K562 (cell line): ENCODE data around the gene GABPB2. TPM values are rescaled to one million over a fixed set of nuclear protein-coding genes. Genes with fewer than 3 reads are reported as not detected.

ENCODE experiments used
- CREB1 ChIP-seq, 2 experiments: sonication (generic) in 1 of 2; formaldehyde crosslinking in 1 of 2; IDR thresholded peaks; 2 replicates each; pipeline versions ENCODE4 v1.6.1 to v1.8.0; 2012 to 2022; ENCODE audit warnings: inconsistent platforms in 1 of 2, mild to moderate bottlenecking in 1 of 2, missing genetic modification reagents in 1 of 2, moderate library complexity in 1 of 2
- ESRRB ChIP-seq: fragments of 250-450 bp; sonication (Bioruptor Pico); IDR thresholded peaks from 2 replicates; pipeline ENCODE4 v1.5.0; 2020; ENCODE audit warnings: mild to moderate bottlenecking, moderate library complexity, borderline replicate concordance
- HOXB6 ChIP-seq: fragments of 250-450 bp; sonication (Bioruptor Pico); IDR thresholded peaks from 2 replicates; pipeline ENCODE4 v1.5.1; 2022; ENCODE audit warnings: mild to moderate bottlenecking, borderline replicate concordance
- MCM7 ChIP-seq, 2 experiments: fragments of 450-650 bp; IDR thresholded peaks; 2 replicates each; pipeline ENCODE4 v1.6.1; 2016 to 2018
- MYBL2 ChIP-seq, 2 experiments: fragments of 450-650 bp in 1 of 2; sonication (generic) in 1 of 2; formaldehyde crosslinking in 1 of 2; IDR thresholded peaks; 2 replicates each; pipeline versions ENCODE4 v1.6.1 to v1.8.1; 2017 to 2022; ENCODE audit warnings: borderline replicate concordance in 1 of 2, inconsistent platforms in 1 of 2, low read depth in 1 of 2, mild to moderate bottlenecking in 1 of 2, missing genetic modification reagents in 1 of 2, moderate library complexity in 1 of 2
- NFIC ChIP-seq: fragments of 450-650 bp; IDR thresholded peaks from 2 replicates; pipeline ENCODE4 v1.6.1; 2017; ENCODE audit warnings: mild to moderate bottlenecking, inconsistent platforms
- SETDB1 ChIP-seq: IDR thresholded peaks from one replicate; pipeline ENCODE4 v1.6.1; 2012; ENCODE audit warnings: low read length, control low read depth, inconsistent platforms
- ZNF431 ChIP-seq: sonication (generic); formaldehyde crosslinking; IDR thresholded peaks from 2 replicates; pipeline ENCODE4 v1.8.0; 2022; ENCODE audit warnings: mild to moderate bottlenecking, missing genetic modification reagents
- polyA plus RNA-seq, 8 experiments: library from polyadenylated mRNA; depleted of rRNA in 4 of 8; stranded (reverse) in 5 of 8; unstranded in 3 of 8; fragments of >200 nt; fragmentation: Nextera tagmentation in 2 of 8; fragmentation: Illumina TruSeq in 1 of 8; extraction: Ambion mirVana in 2 of 8; extraction: Trizol in 1 of 8; gene quantifications; 2 replicates each; pipeline versions ENCODE4 v1.2.1 to v1.2.3, GENCODE V29; 2011 to 2014; ENCODE audit warnings: inconsistent platforms in 1 of 8, missing spikeins in 1 of 8
- total RNA-seq, 7 experiments: library from RNA; depleted of rRNA in 6 of 7; stranded (reverse); fragments of >200 nt in 6 of 7; fragmentation: Illumina TruSeq in 2 of 7; extraction: Trizol in 2 of 7; gene quantifications; 2 replicates each; pipeline versions ENCODE4 v1.2.1 to v1.2.3, GENCODE V29; 2011 to 2021; ENCODE audit warnings: low replicate concordance in 1 of 7
- TF ChIP-seq, protein P1 (sequence below), 3 experiments: IDR thresholded peaks in 2 of 3; conservative IDR thresholded peaks in 1 of 3; 2 replicates each; pipeline ENCODE4 v1.5.1; 2011 to 2012; ENCODE audit warnings: low read length in 3 of 3, mild to moderate bottlenecking in 3 of 3, control low read depth in 2 of 3, improper control_type of control experiment in 1 of 3, inconsistent platforms in 1 of 3, low read depth in 1 of 3, mixed read lengths in 1 of 3, moderate library complexity in 1 of 3; ENCODE audit not compliant: insufficient read depth in 2 of 3
- TF ChIP-seq, protein P2 (sequence below): fragments of 250-450 bp; sonication (Bioruptor Pico); IDR thresholded peaks from 2 replicates; pipeline ENCODE4 v1.4.0; 2020
- TF ChIP-seq, protein P3 (sequence below), 2 experiments: fragments of 450-650 bp; IDR thresholded peaks; 2 replicates each; pipeline ENCODE4 v1.6.1; 2018; ENCODE audit warnings: mild to moderate bottlenecking in 2 of 2, low read depth in 1 of 2; ENCODE audit not compliant: partially characterized antibody in 2 of 2
- TF ChIP-seq, protein P4 (sequence below): fragments of 450-650 bp; formaldehyde crosslinking; IDR thresholded peaks from 2 replicates; pipeline ENCODE4 v1.4.0; 2020; ENCODE audit warnings: mild to moderate bottlenecking, moderate library complexity

GABPB2 gene
- total and polyA plus RNA-seq, 9 of the 15 experiments (the other 6 are each of a cell fraction or from before 2014, with no cell fraction given), result 2.2 to 13.3 (median 6.1) TPM

DNA sequence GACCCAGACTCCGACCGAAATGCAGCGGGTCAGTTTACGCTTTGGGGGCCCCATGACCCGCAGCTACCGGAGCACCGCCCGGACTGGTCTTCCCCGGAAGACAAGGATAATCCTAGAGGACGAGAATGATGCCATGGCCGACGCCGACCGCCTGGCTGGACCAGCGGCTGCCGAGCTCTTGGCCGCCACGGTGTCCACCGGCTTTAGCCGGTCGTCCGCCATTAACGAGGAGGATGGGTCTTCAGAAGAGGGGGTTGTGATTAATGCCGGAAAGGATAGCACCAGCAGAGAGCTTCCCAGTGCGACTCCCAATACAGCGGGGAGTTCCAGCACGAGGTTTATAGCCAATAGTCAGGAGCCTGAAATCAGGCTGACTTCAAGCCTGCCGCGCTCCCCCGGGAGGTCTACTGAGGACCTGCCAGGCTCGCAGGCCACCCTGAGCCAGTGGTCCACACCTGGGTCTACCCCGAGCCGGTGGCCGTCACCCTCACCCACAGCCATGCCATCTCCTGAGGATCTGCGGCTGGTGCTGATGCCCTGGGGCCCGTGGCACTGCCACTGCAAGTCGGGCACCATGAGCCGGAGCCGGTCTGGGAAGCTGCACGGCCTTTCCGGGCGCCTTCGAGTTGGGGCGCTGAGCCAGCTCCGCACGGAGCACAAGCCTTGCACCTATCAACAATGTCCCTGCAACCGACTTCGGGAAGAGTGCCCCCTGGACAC lies 22.5 kb upstream of the GABPB2 start (continued):
- TF ChIP-seq, protein P1, sequence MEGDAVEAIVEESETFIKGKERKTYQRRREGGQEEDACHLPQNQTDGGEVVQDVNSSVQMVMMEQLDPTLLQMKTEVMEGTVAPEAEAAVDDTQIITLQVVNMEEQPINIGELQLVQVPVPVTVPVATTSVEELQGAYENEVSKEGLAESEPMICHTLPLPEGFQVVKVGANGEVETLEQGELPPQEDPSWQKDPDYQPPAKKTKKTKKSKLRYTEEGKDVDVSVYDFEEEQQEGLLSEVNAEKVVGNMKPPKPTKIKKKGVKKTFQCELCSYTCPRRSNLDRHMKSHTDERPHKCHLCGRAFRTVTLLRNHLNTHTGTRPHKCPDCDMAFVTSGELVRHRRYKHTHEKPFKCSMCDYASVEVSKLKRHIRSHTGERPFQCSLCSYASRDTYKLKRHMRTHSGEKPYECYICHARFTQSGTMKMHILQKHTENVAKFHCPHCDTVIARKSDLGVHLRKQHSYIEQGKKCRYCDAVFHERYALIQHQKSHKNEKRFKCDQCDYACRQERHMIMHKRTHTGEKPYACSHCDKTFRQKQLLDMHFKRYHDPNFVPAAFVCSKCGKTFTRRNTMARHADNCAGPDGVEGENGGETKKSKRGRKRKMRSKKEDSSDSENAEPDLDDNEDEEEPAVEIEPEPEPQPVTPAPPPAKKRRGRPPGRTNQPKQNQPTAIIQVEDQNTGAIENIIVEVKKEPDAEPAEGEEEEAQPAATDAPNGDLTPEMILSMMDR (IDR thresholded peaks at IDR 0.05 in 2 of 3, conservative IDR thresholded peaks at IDR 0.05 in 1 of 3; ENCODE audit: insufficient read depth in 2 of 3, low read depth in 1 of 3, low read length in 3 of 3), result peak in 2 of 3 experiments; percentile 46 to 48; a peak in 5 of 6 replicates
- TF ChIP-seq ZNF431 (CRISPR knock-in tag) (no peak), ESRRB (CRISPR knock-in tag) (no peak), CREB1 (IDR thresholded peaks at IDR 0.05) (no peak), CREB1 (CRISPR knock-in tag; IDR thresholded peaks at IDR 0.05) (no peak), MYBL2 (IDR thresholded peaks at IDR 0.05; ENCODE audit: low read depth) (no peak), MYBL2 (CRISPR knock-in tag; IDR thresholded peaks at IDR 0.05; ENCODE audit: borderline replicate concordance) (no peak), SETDB1 (no peak), MCM7 (IDR thresholded peaks at IDR 0.05) (no peak), HOXB6 (no peak), NFIC (peak; percentile 51; the same call in 1 of the 2 replicates)
- TF ChIP-seq, protein P2, sequence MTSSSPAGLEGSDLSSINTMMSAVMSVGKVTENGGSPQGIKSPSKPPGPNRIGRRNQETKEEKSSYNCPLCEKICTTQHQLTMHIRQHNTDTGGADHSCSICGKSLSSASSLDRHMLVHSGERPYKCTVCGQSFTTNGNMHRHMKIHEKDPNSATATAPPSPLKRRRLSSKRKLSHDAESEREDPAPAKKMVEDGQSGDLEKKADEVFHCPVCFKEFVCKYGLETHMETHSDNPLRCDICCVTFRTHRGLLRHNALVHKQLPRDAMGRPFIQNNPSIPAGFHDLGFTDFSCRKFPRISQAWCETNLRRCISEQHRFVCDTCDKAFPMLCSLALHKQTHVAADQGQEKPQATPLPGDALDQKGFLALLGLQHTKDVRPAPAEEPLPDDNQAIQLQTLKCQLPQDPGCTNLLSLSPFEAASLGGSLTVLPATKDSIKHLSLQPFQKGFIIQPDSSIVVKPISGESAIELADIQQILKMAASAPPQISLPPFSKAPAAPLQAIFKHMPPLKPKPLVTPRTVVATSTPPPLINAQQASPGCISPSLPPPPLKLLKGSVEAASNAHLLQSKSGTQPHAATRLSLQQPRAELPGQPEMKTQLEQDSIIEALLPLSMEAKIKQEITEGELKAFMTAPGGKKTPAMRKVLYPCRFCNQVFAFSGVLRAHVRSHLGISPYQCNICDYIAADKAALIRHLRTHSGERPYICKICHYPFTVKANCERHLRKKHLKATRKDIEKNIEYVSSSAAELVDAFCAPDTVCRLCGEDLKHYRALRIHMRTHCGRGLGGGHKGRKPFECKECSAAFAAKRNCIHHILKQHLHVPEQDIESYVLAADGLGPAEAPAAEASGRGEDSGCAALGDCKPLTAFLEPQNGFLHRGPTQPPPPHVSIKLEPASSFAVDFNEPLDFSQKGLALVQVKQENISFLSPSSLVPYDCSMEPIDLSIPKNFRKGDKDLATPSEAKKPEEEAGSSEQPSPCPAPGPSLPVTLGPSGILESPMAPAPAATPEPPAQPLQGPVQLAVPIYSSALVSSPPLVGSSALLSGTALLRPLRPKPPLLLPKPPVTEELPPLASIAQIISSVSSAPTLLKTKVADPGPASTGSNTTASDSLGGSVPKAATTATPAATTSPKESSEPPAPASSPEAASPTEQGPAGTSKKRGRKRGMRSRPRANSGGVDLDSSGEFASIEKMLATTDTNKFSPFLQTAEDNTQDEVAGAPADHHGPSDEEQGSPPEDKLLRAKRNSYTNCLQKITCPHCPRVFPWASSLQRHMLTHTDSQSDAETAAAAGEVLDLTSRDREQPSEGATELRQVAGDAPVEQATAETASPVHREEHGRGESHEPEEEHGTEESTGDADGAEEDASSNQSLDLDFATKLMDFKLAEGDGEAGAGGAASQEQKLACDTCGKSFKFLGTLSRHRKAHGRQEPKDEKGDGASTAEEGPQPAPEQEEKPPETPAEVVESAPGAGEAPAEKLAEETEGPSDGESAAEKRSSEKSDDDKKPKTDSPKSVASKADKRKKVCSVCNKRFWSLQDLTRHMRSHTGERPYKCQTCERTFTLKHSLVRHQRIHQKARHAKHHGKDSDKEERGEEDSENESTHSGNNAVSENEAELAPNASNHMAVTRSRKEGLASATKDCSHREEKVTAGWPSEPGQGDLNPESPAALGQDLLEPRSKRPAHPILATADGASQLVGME (CRISPR knock-in tag), result no peak
- TF ChIP-seq, protein P3, sequence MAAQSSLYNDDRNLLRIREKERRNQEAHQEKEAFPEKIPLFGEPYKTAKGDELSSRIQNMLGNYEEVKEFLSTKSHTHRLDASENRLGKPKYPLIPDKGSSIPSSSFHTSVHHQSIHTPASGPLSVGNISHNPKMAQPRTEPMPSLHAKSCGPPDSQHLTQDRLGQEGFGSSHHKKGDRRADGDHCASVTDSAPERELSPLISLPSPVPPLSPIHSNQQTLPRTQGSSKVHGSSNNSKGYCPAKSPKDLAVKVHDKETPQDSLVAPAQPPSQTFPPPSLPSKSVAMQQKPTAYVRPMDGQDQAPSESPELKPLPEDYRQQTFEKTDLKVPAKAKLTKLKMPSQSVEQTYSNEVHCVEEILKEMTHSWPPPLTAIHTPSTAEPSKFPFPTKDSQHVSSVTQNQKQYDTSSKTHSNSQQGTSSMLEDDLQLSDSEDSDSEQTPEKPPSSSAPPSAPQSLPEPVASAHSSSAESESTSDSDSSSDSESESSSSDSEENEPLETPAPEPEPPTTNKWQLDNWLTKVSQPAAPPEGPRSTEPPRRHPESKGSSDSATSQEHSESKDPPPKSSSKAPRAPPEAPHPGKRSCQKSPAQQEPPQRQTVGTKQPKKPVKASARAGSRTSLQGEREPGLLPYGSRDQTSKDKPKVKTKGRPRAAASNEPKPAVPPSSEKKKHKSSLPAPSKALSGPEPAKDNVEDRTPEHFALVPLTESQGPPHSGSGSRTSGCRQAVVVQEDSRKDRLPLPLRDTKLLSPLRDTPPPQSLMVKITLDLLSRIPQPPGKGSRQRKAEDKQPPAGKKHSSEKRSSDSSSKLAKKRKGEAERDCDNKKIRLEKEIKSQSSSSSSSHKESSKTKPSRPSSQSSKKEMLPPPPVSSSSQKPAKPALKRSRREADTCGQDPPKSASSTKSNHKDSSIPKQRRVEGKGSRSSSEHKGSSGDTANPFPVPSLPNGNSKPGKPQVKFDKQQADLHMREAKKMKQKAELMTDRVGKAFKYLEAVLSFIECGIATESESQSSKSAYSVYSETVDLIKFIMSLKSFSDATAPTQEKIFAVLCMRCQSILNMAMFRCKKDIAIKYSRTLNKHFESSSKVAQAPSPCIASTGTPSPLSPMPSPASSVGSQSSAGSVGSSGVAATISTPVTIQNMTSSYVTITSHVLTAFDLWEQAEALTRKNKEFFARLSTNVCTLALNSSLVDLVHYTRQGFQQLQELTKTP (IDR thresholded peaks at IDR 0.05; ENCODE audit: low read depth in 1 of 2, partially characterized antibody in 2 of 2), result no peak
- TF ChIP-seq, protein P4, sequence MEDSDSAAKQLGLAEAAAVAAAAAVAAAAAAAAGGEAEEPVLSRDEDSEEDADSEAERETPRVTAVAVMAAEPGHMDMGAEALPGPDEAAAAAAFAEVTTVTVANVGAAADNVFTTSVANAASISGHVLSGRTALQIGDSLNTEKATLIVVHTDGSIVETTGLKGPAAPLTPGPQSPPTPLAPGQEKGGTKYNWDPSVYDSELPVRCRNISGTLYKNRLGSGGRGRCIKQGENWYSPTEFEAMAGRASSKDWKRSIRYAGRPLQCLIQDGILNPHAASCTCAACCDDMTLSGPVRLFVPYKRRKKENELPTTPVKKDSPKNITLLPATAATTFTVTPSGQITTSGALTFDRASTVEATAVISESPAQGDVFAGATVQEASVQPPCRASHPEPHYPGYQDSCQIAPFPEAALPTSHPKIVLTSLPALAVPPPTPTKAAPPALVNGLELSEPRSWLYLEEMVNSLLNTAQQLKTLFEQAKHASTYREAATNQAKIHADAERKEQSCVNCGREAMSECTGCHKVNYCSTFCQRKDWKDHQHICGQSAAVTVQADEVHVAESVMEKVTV (CRISPR knock-in tag), result no peak
